ENCODE results near the gene STUB1. TPM values are rescaled to one million over a fixed set of nuclear protein-coding genes. Genes with fewer than 3 reads are reported as not detected.

Gene STUB1
- polyA plus RNA-seq, 1 donor: 107 TPM

DNA sequence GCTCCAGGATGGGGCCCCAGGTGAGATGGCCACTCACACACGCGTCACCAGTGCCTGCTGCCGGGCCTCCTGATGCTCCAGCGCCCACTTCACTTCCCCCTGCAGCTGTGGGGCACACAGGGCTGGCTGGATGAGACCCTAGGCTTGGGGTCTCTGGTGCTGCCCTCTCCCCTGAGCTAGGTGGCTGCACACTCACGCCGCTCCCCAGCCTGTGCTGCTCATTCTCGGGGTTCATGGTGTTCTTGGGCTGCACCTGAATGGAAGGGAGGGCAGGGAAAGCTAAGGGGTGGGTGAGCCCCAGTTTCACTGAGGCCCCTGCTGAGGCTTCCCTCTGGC is 44.8 kb downstream of the STUB1 start:
- DNase-seq: no peak

GRCh38 chr16:725463-726187 is 45.4 kb downstream of the STUB1 start:
- no peak for DNase-seq

DNA sequence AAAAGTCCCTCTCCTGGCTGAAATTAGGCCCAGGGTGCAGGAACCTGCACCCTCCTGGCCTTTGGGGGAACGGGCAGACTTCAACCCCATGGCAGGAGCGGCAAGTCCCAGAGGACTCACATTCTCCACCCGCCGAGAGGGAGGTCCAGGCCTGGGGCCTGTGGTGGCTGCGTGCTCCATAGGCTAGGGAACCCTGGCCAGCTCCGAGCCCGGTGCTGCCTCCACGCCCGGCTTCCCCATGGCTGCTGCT is 45.9 kb downstream of the STUB1 start:
- no peak for DNase-seq

DNA sequence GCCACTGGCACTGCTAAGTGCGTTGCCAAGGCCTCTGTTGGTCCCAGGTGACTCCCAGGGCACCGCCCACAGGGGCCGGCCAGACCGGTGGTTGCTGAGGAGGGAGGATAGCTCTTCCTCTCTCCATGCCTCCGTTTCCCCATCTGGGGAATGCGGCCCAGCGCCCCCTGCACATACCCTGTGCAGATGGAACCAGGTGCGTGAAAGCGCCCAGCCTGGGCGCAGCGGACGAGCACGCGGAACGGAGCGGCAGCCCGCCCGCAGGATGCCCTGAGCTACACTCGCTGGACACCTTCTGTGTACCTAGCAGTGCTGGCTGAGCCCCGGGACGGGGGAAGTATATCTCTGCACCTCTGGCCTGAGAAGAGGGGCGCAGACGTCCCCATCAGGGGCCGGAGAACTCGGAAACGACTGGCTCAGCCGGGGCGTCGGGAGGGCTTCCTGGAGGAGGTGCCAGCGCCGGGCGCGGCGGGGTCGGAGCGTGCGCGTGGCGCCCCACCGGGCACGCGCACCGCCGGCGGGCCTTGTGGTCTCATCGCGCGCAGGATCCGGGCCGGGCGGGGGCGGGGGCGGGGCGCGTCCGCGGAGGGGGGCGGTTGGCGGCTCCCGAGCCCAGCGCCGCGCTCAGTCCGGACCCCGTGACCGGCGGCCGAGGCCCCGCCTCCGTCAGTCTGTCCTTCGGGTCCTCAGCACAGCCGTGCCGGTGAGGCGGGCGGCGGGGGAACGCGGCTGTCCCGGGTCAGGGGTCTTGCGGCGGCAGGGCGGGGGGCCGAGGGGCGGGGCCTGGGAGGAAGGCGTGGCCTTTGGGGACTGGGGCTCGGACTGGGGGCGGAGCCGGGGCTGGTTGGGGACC is 46.5 kb downstream of the STUB1 start, which contains the start of the genes CCDC78 and HAGHL:
Gene CCDC78, minus strand, starts transcription at position 6 of the 853 bp plus-strand sequence. CDS start 76 bp downstream, outside the sequence.
Gene HAGHL, plus strand, starts transcription at position 669 of the 853 bp plus-strand sequence. CDS start 404 bp downstream, outside the sequence.
- DNase-seq: no peak

DNA sequence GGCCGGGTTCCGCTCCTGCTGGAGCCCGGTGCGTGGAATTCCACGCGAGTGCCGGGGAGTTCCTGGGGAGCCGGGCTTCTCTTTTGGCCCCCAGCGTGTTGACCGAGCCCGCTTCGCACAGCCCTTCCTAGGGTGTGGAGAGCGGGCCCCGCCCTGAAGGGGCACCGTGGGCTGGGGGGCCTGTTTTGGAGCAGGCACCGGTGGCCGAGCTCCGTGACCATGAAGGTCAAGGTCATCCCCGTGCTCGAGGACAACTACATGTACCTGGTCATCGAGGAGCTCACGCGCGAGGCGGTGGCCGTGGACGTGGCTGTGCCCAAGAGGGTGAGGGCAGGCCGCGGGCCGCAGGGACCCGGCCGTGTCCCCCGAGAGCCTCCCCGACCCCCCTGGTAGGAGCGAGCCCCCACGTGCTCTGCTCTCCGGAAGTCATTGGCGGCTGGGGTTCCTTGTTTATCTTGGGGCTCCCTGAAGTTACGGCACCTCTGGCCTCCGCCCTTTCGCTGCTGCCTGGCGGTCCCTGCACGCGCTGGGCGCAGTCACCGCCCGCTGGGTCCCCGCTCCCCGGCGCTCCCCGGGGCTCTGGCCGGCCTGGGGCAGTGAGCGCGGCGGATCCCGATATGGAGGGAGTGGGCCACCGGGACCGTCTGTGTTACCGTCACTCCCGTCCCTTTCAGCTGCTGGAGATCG is 47.2 kb downstream of the STUB1 start:
- DNase-seq: no peak

- DNase-seq: no peak
These were observed 48.1 kb downstream of the STUB1 start for GRCh38 chr16:728131-728889.

DNA sequence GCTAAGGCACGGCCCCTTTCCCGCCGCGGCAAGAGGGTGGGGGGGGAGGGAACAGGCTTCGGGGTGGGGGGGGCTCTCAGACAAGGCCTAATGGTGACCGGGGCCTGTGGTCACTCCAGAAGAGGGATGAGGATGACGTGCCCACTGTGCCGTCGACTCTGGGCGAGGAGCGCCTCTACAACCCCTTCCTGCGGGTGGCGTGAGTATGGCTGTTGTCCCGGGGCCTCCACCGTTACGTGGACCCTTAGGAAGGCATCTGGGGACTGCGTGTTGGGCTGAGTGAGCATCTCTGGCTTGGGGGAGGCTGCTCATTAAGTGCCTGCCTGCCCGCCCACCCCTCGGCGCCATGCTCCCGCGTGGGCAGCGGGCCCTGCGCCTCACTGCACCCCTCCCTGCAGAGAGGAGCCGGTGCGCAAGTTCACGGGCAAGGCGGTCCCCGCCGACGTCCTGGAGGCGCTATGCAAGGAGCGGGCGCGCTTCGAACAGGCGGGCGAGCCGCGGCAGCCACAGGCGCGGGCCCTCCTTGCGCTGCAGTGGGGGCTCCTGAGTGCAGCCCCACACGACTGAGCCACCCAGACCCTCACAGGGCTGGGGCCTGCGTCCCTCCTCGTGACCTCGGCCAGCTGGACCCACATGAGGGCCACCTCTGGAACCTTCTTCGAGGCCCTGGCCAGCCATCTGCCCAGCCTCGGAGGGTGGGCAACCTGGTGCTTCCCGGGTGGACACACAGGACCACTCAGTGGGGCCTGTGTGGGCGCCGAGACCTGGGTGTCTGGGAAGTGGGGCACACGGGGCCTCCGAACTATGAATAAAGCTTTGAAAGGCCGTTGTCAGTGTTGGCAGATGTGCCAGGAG is 48.9 kb downstream of the STUB1 start:
- DNase-seq: no peak

DNA sequence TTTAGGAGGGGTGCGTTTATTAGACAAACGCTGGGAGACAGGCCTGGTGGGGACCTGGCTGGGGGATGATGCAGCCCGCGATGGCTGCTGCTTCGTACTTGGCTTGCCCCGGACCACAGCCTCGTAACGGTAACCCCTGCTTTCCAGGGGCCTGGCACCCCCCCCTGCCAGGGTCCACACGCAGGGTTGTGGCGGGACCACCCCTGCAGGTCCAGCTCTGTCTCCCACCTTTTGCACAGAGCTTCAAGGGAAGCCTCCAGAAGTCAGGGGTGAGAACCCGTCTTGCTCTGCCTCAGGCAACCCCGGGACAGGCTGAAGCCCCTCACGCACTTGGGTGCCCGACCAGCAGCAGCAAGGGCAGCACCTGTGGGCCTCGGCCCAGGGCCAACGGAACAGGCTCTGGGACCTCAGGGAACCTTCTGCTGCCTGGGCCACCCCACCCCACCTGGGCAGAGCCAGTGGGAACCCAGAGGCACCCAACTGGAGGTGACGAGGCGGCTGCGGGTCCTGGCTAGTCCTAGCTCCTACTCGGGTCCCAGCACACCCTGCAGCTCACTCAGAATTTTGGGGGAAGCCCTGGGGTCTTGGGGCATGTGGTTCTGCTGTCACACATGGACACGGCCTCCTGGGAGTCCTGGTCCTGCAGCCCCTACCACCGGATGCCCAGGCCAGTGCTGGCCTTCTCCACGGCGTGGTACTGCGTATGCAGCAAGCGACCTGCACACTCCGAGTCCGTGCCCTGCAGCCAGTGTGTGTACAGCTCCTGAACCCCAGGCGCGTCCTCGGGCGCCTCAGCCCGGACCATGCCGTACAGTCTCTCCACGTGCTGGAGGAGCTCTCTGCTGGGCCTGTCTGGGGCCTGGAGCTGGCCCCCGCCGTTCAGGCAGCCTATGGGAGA is 49.8 kb downstream of the STUB1 start:
- DNase-seq: no peak

- DNase-seq: no peak
These were observed 50.7 kb downstream of the STUB1 start for GRCh38 chr16:730666-731509.

DNA sequence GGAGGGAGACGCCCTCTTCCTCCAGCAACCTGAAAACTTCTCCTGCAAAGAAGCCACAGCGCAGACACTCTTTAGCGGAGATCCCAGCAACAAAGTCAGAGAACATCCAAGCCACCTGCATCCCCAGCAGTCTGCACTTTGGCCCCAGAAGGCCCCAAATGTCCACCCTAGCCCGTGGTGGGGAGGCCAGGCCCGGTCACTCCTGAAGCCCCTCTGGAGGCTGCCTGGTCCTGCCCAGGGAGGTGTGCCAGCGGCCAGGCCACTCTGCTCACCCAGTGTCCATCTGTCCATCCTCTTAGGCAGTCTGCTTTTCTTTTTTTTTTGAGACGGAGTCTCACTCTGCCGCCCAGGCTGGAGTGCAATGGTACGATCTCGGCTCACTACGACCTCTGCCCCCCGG is 52.1 kb downstream of the STUB1 start:
- no peak for DNase-seq

Other genes starting within 250 kb of the STUB1 start
- 23.8 TPM for gene CAPN15, start 152.7 kb upstream of the STUB1 start, polyA plus RNA-seq (ENCODE audit: insufficient read length)
- 6.6 TPM for gene PRR35, start 120.0 kb upstream of the STUB1 start, polyA plus RNA-seq (ENCODE audit: insufficient read length)
- gene NHLRC4, start 113.4 kb upstream of the STUB1 start, polyA plus RNA-seq (ENCODE audit: insufficient read length): 4.7 TPM
- gene PIGQ, start 110.4 kb upstream of the STUB1 start, polyA plus RNA-seq (ENCODE audit: insufficient read length): 60.9 TPM
- 17.3 TPM for gene RAB40C, start 90.3 kb upstream of the STUB1 start, polyA plus RNA-seq (ENCODE audit: insufficient read length)
- gene WFIKKN1, start 49.4 kb upstream of the STUB1 start, polyA plus RNA-seq (ENCODE audit: insufficient read length): 1.5 TPM
- 38.0 TPM for gene METTL26, start 44.1 kb upstream of the STUB1 start, polyA plus RNA-seq (ENCODE audit: insufficient read length)
- gene MCRIP2, start 38.6 kb upstream of the STUB1 start, polyA plus RNA-seq (ENCODE audit: insufficient read length): 15.5 TPM
- 42.2 TPM for gene WDR90, start 31.0 kb upstream of the STUB1 start, polyA plus RNA-seq (ENCODE audit: insufficient read length)
- gene RHOT2, start 12.3 kb upstream of the STUB1 start, polyA plus RNA-seq (ENCODE audit: insufficient read length): 70.8 TPM
- gene RHBDL1, start 4.7 kb upstream of the STUB1 start, polyA plus RNA-seq (ENCODE audit: insufficient read length): 1.7 TPM
- gene JMJD8, start 3.9 kb downstream of the STUB1 start, polyA plus RNA-seq (ENCODE audit: insufficient read length): 51.4 TPM
- 10.2 TPM for gene WDR24, start 10.0 kb downstream of the STUB1 start, polyA plus RNA-seq (ENCODE audit: insufficient read length)
- 0.75 TPM for gene FBXL16, start 25.4 kb downstream of the STUB1 start, polyA plus RNA-seq (ENCODE audit: insufficient read length)
- gene METRN, start 34.7 kb downstream of the STUB1 start, polyA plus RNA-seq (ENCODE audit: insufficient read length): 6.3 TPM
- 9.0 TPM for gene ANTKMT, start 40.7 kb downstream of the STUB1 start, polyA plus RNA-seq (ENCODE audit: insufficient read length)
- 2.0 TPM for gene CCDC78, start 46.0 kb downstream of the STUB1 start, polyA plus RNA-seq (ENCODE audit: insufficient read length)
- 3.3 TPM for gene HAGHL, start 46.7 kb downstream of the STUB1 start, polyA plus RNA-seq (ENCODE audit: insufficient read length)
- 26.7 TPM for gene CIAO3, start 60.6 kb downstream of the STUB1 start, polyA plus RNA-seq (ENCODE audit: insufficient read length)
- 17.1 TPM for gene MSLN, start 80.3 kb downstream of the STUB1 start, polyA plus RNA-seq (ENCODE audit: insufficient read length)
- gene RPUSD1, start 108.0 kb downstream of the STUB1 start, polyA plus RNA-seq (ENCODE audit: insufficient read length): 10.7 TPM
- gene CHTF18, start 108.2 kb downstream of the STUB1 start, polyA plus RNA-seq (ENCODE audit: insufficient read length): 22.9 TPM
- gene GNG13, start 120.3 kb downstream of the STUB1 start, polyA plus RNA-seq (ENCODE audit: insufficient read length): 0.42 TPM

Measured in left kidney (tissue), 2 donors.